Measurements from ENCODE around the gene ZBTB42. TPM values are rescaled to one million over a fixed set of nuclear protein-coding genes. Genes with fewer than 3 reads are reported as not detected.

The ZBTB42 gene
- total RNA-seq, 4 donors from 2014 or later: 2.5 to 6.4 (median 4.9) TPM

DNA sequence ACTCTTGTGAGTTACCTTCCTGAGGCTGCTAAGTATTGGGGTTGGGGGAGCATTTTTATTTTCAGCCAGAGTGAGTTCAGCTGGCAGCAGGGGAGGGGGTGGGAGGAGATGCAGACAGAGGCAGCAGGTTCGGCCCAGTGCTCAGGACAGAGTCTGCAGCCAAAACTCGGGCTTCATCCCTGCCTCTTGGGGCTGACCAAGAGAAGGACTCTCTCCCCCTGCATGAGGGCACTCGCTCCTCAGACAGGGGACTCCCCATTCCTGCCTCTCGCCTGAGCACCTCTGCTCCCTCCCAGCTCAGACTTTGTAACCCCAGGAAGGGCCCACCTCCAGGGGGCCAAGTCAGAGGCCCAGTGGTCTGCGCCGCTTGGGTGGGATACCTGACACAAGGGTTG lies 4.2 kb upstream of the ZBTB42 start:
- intact Hi-C loops (cut with DNase I): no loop called here
- peaks cover 62 to 87% (median 70%) of the 10 kb centered on the region in 4 donors for H3K4me1 ChIP-seq
- H3K36me3 ChIP-seq: peaks cover 0 to 9% (median 7%) of the 10 kb centered on the region in 4 donors
- H3K27me3 ChIP-seq: no peaks in the 10 kb centered on the region
- WGBS: 89% methylated on average over 4 of the region's 6 CpGs
- no peak for TF ChIP-seq EP300 (IDR thresholded peaks at IDR 0.05)
- TF ChIP-seq, protein P1, sequence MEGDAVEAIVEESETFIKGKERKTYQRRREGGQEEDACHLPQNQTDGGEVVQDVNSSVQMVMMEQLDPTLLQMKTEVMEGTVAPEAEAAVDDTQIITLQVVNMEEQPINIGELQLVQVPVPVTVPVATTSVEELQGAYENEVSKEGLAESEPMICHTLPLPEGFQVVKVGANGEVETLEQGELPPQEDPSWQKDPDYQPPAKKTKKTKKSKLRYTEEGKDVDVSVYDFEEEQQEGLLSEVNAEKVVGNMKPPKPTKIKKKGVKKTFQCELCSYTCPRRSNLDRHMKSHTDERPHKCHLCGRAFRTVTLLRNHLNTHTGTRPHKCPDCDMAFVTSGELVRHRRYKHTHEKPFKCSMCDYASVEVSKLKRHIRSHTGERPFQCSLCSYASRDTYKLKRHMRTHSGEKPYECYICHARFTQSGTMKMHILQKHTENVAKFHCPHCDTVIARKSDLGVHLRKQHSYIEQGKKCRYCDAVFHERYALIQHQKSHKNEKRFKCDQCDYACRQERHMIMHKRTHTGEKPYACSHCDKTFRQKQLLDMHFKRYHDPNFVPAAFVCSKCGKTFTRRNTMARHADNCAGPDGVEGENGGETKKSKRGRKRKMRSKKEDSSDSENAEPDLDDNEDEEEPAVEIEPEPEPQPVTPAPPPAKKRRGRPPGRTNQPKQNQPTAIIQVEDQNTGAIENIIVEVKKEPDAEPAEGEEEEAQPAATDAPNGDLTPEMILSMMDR (IDR thresholded peaks at IDR 0.05): no peak
- no peak for TF ChIP-seq POLR2AphosphoS5 (IDR thresholded peaks at IDR 0.05)
- TF ChIP-seq POLR2A (IDR thresholded peaks at IDR 0.05; ENCODE audit: low read depth): no peak
- no peak overlapping the region for H3K4me3 ChIP-seq
- no peaks in the 10 kb centered on the region for H3K9me3 ChIP-seq
- DNase-seq (ENCODE audit: extremely low spot score): no peak
- H3K27ac ChIP-seq (replicated peaks in 1 of 4): peak overlapping the region; percentile 84 to 97 (median 93)

DNA sequence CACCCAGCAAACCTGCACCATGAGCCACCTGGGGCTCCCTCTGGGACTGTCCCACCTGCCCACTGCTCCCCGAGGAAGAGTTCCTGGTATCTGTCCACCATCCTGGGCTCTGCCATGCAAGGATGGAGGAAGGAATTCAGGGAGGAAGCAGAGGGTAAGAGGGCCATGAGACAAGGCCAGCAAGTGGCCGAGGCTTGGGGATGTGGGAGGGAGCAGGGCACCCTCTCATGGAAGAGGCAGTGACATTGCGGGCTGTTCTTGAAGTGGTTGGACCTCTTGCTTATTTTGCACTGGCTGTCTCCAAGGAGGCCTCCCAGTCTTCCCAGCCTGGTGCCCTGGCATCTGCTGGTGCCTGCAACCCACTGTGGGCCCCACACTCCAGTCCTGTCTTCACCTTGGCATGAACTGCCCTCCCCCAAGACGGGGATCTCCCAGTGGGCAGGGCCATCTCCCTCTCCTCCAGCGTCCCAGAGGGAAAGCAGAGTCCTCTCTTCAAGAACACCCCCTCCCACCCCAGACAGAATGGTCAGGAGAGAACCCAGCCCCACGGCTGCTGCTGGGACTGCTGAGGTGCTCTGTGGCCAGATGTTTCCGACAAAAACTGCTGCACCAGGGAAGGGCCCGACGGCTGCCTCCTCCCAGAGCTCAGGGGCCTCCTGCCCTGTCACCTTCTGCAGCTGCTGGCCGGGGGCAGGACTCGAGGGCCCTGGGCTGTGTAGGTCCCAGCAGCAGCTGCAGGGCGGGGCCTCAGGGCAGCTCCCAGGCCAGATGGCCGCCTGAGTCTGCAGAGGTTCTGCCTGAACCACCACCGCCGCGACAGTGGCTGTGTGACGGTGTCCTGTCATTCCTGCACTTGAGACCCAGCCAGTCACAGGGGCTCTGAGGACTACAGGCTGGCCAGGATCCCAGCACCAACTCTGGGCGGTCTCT lies 3.5 kb upstream of the ZBTB42 start:
- Histone ChIP-seq H3K9me3 (no peaks in the 10 kb centered on the region), H3K27me3 (no peaks in the 10 kb centered on the region), H3K4me1 (peaks cover 62 to 87% (median 70%) of the 10 kb centered on the region in 4 donors), H3K27ac (replicated peaks in 1 of 4) (peak overlapping the region; percentile 84 to 97 (median 93)), H3K36me3 (peaks cover 0 to 2% (median under 1%) of the 10 kb centered on the region in 4 donors), H3K4me3 (no peak overlapping the region)
- intact Hi-C loops (cut with DNase I): no loop called here
- TF ChIP-seq EP300 (IDR thresholded peaks at IDR 0.05) (no peak), POLR2AphosphoS5 (IDR thresholded peaks at IDR 0.05) (no peak)
- WGBS: 64% methylated on average over 10 of the region's 18 CpGs
- peak; percentile 91 for DNase-seq (ENCODE audit: extremely low spot score)

DNA sequence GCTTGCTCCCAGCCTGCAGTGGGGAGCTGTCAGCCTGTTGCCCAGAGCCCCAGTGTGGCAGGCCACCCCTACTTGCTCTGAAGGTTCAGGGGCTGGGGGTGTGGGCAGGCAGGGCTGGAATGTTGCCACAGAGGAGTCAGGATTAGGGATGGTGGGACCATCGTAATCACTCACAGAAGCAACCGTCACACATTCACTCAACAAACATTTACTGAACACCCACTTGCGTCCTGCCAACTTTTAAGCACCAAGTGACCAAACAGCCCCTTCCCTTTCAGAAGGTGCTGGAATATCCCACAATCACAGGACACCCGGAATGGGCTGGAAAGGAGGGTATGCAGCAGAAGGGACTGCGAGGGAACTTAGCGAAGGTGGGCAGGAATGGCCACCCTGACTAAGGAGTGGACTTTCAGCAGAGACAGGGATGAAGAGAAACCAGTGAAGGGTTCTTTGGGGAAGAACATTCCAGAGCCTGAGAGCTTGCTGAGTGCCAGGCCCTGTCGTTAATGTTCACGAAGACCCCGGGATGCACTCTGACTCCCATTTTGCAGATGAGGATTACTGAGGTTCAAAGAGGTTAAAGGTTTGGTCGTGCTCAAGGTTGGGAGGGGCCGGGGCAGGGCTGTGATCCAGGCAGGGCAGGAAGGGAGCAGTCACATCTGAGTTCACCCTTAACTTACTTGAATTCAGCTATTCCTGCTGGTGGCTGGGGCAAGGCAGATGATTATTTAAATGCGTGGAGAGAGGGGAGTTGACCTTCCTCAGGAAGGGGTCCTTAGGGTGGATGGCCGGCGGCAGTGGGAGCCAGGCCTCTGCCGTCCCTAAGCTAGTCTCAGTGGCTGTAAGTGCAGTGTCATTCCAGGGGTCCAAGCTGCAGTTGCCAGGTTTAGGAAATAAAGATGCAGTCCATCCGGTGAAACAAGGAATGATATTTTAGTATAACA lies 2.3 kb upstream of the ZBTB42 start:
- Histone ChIP-seq H3K4me3 (no peak overlapping the region), H3K4me1 (peaks cover 59 to 87% (median 69%) of the 10 kb centered on the region in 4 donors), H3K9me3 (no peaks in the 10 kb centered on the region), H3K36me3 (no peaks in the 10 kb centered on the region), H3K27me3 (no peaks in the 10 kb centered on the region), H3K27ac (replicated peaks in 1 of 4) (peak overlapping the region; percentile 94 to 98 (median 96))
- intact Hi-C loops (cut with DNase I): no loop called here
- TF ChIP-seq EP300 (IDR thresholded peaks at IDR 0.05) (no peak), POLR2AphosphoS5 (IDR thresholded peaks at IDR 0.05) (no peak), POLR2A (IDR thresholded peaks at IDR 0.05; ENCODE audit: low read depth) (no peak)
- TF ChIP-seq, protein P1 (IDR thresholded peaks at IDR 0.05): no peak
- WGBS: 78% methylated on average over 16 of the region's 16 CpGs
- no peak for DNase-seq (ENCODE audit: extremely low spot score)

DNA sequence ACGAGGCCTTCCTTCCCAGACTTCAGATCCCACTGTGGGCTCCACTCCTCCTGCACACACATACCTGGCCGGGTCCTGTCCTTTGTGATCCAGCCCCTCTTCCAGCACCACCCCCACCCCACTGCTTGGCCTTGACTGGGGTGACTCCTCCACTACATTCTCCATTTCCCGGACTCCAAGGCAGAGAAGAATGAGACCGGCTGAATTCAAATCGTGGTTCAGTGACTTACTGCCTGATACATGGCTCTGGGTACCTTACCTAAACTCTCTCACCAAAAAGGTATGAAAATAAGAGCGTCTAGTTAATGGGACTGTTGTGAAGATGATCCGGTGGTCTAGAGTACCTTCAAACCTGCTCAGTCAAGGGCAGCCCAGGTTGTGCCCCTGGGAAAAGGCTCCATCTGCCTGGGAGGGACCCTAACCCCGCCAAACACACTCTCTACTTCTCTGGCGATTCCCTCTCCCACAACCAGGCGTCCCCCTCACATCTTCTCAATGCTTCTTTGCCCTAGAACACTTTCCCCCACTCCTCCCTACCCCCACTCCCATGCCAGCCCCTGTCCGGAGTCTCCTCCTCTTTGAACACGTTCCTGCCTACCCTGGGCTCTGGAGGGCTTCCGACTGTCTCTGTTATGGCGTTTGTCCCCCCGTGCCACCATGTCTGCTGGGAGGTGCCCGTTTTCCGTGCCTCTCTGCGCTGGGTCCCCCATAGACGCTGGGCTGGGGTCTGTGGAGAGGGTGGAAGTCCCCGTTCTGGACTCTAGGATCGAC lies 1.5 kb upstream of the ZBTB42 start:
- peak; percentile 92 for DNase-seq (ENCODE audit: extremely low spot score)
- no peak for TF ChIP-seq POLR2AphosphoS5 (IDR thresholded peaks at IDR 0.05)
- TF ChIP-seq, protein P1 (IDR thresholded peaks at IDR 0.05): peak; percentile 11 to 29 (median 18)
- Histone ChIP-seq H3K4me3 (peak overlapping the region; percentile 80 to 87 (median 83)), H3K4me1 (peaks cover 50 to 83% (median 65%) of the 10 kb centered on the region in 4 donors), H3K27ac (replicated peaks in 1 of 4) (peak overlapping the region; percentile 94 to 98 (median 96)), H3K27me3 (no peaks in the 10 kb centered on the region), H3K9me3 (no peaks in the 10 kb centered on the region), H3K36me3 (no peaks in the 10 kb centered on the region)
- WGBS: 29% methylated on average over 21 of the region's 21 CpGs
- intact Hi-C loops (cut with DNase I): no loop called here

Data from esophagus muscularis mucosa (tissue), 4 donors.